ENCODE data around the gene SLF2. TPM values are rescaled to one million over a fixed set of nuclear protein-coding genes. Genes with fewer than 3 reads are reported as not detected.

The SLF2 gene
- total and polyA plus RNA-seq, 2 of the 13 experiments (the other 11 are each of a cell fraction or from before 2014, with no cell fraction given) = 12.2 to 48.1 TPM

DNA sequence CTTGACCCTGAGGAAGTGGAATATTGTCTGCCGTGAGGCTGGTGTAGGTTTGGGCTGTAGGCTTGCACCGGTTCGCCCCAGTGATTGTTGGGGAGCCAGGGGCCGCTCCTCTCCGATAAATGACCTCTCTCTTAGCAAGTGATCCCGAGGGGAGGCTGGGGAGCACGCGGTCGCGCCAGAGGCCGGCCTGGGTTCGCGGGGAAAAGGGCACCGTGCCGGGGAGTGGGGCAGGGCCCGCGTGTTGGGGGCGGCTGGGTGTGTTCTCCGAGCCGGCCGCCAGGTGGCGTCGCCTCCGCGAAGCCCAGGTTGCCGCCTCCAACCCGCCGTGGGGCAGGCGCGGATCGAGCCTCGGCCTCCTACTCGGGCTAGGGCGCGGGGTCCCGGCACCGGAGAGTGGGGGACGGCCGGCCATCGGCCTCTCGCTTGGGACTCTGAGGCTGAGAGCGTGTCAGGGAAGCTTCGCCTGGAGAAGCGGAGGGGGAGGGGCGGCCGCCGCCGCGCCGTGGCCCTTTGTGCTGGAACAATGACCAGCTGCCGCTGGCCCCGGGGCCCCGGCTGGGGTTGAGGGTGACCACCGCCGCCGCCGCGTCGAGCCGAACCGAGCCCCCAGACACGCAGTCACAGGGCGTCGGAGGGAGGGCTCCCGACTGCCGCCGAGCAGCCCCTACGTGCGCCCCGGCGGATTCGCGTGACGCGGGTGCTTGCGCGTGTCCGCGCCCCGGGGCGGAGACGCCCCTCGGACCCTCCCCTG is 86.4 kb downstream of the SLF2 start (continued):
- peak; percentile 81 for TF ChIP-seq REPIN1 (CRISPR knock-in tag; IDR thresholded peaks at IDR 0.05; ENCODE audit: borderline replicate concordance, low read depth)
- TF ChIP-seq, protein P1, sequence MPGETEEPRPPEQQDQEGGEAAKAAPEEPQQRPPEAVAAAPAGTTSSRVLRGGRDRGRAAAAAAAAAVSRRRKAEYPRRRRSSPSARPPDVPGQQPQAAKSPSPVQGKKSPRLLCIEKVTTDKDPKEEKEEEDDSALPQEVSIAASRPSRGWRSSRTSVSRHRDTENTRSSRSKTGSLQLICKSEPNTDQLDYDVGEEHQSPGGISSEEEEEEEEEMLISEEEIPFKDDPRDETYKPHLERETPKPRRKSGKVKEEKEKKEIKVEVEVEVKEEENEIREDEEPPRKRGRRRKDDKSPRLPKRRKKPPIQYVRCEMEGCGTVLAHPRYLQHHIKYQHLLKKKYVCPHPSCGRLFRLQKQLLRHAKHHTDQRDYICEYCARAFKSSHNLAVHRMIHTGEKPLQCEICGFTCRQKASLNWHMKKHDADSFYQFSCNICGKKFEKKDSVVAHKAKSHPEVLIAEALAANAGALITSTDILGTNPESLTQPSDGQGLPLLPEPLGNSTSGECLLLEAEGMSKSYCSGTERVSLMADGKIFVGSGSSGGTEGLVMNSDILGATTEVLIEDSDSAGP (CRISPR knock-in tag; IDR thresholded peaks at IDR 0.05; ENCODE audit: borderline replicate concordance) = peak; percentile 63
- TF ChIP-seq ZFP36L1 (CRISPR knock-in tag; IDR thresholded peaks at IDR 0.05) = no peak
- no peak for TF ChIP-seq ZMYM4 (CRISPR knock-in tag; IDR thresholded peaks at IDR 0.05)
- TF ChIP-seq, protein P2, sequence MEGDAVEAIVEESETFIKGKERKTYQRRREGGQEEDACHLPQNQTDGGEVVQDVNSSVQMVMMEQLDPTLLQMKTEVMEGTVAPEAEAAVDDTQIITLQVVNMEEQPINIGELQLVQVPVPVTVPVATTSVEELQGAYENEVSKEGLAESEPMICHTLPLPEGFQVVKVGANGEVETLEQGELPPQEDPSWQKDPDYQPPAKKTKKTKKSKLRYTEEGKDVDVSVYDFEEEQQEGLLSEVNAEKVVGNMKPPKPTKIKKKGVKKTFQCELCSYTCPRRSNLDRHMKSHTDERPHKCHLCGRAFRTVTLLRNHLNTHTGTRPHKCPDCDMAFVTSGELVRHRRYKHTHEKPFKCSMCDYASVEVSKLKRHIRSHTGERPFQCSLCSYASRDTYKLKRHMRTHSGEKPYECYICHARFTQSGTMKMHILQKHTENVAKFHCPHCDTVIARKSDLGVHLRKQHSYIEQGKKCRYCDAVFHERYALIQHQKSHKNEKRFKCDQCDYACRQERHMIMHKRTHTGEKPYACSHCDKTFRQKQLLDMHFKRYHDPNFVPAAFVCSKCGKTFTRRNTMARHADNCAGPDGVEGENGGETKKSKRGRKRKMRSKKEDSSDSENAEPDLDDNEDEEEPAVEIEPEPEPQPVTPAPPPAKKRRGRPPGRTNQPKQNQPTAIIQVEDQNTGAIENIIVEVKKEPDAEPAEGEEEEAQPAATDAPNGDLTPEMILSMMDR (CRISPR knock-in tag; IDR thresholded peaks at IDR 0.05) = peak; percentile 87
- TF ChIP-seq, protein P3, sequence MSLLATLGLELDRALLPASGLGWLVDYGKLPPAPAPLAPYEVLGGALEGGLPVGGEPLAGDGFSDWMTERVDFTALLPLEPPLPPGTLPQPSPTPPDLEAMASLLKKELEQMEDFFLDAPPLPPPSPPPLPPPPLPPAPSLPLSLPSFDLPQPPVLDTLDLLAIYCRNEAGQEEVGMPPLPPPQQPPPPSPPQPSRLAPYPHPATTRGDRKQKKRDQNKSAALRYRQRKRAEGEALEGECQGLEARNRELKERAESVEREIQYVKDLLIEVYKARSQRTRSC (CRISPR knock-in tag; IDR thresholded peaks at IDR 0.05; ENCODE audit: low read depth) = 0 out of 2 replicates have a peak, but pooled peaks have one; percentile 57
- TF ChIP-seq ZNF891 (CRISPR knock-in tag; IDR thresholded peaks at IDR 0.05) = peak; percentile 49; the same call in 1 of the 2 replicates
- TF ChIP-seq, protein P4, sequence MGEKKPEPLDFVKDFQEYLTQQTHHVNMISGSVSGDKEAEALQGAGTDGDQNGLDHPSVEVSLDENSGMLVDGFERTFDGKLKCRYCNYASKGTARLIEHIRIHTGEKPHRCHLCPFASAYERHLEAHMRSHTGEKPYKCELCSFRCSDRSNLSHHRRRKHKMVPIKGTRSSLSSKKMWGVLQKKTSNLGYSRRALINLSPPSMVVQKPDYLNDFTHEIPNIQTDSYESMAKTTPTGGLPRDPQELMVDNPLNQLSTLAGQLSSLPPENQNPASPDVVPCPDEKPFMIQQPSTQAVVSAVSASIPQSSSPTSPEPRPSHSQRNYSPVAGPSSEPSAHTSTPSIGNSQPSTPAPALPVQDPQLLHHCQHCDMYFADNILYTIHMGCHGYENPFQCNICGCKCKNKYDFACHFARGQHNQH (CRISPR knock-in tag; IDR thresholded peaks at IDR 0.05) = peak; percentile 55; the same call in 1 of the 2 replicates
- peak; percentile 48; the same call in 1 of the 2 replicates for TF ChIP-seq JUNB (CRISPR knock-in tag; IDR thresholded peaks at IDR 0.05; ENCODE audit: borderline replicate concordance)
- TF ChIP-seq GATA4 (IDR thresholded peaks at IDR 0.05; ENCODE audit: borderline replicate concordance, low read depth) = peak; percentile 50; the same call in 1 of the 2 replicates
- no peak for TF ChIP-seq MTA3 (CRISPR knock-in tag; IDR thresholded peaks at IDR 0.05)
- TF ChIP-seq, protein P5, sequence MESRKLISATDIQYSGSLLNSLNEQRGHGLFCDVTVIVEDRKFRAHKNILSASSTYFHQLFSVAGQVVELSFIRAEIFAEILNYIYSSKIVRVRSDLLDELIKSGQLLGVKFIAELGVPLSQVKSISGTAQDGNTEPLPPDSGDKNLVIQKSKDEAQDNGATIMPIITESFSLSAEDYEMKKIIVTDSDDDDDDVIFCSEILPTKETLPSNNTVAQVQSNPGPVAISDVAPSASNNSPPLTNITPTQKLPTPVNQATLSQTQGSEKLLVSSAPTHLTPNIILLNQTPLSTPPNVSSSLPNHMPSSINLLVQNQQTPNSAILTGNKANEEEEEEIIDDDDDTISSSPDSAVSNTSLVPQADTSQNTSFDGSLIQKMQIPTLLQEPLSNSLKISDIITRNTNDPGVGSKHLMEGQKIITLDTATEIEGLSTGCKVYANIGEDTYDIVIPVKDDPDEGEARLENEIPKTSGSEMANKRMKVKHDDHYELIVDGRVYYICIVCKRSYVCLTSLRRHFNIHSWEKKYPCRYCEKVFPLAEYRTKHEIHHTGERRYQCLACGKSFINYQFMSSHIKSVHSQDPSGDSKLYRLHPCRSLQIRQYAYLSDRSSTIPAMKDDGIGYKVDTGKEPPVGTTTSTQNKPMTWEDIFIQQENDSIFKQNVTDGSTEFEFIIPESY (CRISPR knock-in tag; IDR thresholded peaks at IDR 0.05) = no peak
- TF ChIP-seq TEAD2 (CRISPR knock-in tag; IDR thresholded peaks at IDR 0.05) = no peak
- 0 out of 2 replicates have a peak, but pooled peaks have one; percentile 87 for TF ChIP-seq ZNF598 (CRISPR knock-in tag; IDR thresholded peaks at IDR 0.05; ENCODE audit: borderline replicate concordance)
- TF ChIP-seq POLR2AphosphoS5 (IDR thresholded peaks at IDR 0.05; ENCODE audit: low read depth, low read length) = peak; percentile 68
- peak; percentile 70; the same call in 1 of the 2 replicates for TF ChIP-seq HOXA9 (CRISPR knock-in tag; IDR thresholded peaks at IDR 0.05; ENCODE audit: borderline replicate concordance)
- peak; percentile 74; the same call in 1 of the 2 replicates for TF ChIP-seq TARDBP (CRISPR knock-in tag; IDR thresholded peaks at IDR 0.05)
- TF ChIP-seq, protein P6, sequence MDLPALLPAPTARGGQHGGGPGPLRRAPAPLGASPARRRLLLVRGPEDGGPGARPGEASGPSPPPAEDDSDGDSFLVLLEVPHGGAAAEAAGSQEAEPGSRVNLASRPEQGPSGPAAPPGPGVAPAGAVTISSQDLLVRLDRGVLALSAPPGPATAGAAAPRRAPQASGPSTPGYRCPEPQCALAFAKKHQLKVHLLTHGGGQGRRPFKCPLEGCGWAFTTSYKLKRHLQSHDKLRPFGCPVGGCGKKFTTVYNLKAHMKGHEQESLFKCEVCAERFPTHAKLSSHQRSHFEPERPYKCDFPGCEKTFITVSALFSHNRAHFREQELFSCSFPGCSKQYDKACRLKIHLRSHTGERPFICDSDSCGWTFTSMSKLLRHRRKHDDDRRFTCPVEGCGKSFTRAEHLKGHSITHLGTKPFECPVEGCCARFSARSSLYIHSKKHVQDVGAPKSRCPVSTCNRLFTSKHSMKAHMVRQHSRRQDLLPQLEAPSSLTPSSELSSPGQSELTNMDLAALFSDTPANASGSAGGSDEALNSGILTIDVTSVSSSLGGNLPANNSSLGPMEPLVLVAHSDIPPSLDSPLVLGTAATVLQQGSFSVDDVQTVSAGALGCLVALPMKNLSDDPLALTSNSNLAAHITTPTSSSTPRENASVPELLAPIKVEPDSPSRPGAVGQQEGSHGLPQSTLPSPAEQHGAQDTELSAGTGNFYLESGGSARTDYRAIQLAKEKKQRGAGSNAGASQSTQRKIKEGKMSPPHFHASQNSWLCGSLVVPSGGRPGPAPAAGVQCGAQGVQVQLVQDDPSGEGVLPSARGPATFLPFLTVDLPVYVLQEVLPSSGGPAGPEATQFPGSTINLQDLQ (CRISPR knock-in tag; IDR thresholded peaks at IDR 0.05) = no peak

Data from HepG2 (cell line).